Upper lobe of left lung (tissue), 4 donors: Measurements from ENCODE around the gene PHF20.

ENCODE experiments used
- POLR2A ChIP-seq, 4 donors: fragments of 450-650 bp; IDR thresholded peaks; one replicate each; pipeline ENCODE4 v1.5.1; 2016 to 2017; ENCODE audit warnings: antibody characterized with exemption in 4 of 4, mild to moderate bottlenecking in 2 of 4
- POLR2AphosphoS5 ChIP-seq, 2 donors: sonication (generic); formaldehyde crosslinking; IDR thresholded peaks; one replicate each; pipeline ENCODE4 v1.5.1; 2017; ENCODE audit warnings: antibody characterized with exemption in 2 of 2
- TF ChIP-seq, protein P1 (sequence below), 6 experiments: fragments of 450-650 bp in 4 of 6; fragments of 200-600 bp in 2 of 6; sonication (generic) in 2 of 6; IDR thresholded peaks; one replicate each; pipeline ENCODE4 v1.5.1; 2016 to 2019; ENCODE audit warnings: antibody characterized with exemption in 6 of 6

DNA sequence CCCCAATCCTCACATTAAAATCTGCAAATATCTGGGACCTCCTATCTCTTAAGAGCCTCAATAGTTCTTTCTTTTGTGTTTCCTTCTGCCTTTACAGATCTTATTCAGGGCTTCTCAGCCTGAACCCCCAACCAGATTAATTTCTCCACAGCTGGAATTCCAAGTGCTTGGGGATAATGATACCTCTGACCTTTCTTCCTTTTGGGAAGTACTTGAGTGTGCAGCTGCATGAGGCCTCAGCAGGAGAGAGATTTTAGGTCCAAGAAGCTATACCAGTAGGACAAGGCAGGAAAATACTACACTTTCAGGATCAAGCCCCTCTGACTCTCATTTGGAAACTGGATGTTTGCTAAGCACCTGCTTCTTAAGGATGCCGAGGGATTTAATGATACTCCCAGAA lies 2.6 kb downstream of the PHF20 start:
- TF ChIP-seq, protein P1, sequence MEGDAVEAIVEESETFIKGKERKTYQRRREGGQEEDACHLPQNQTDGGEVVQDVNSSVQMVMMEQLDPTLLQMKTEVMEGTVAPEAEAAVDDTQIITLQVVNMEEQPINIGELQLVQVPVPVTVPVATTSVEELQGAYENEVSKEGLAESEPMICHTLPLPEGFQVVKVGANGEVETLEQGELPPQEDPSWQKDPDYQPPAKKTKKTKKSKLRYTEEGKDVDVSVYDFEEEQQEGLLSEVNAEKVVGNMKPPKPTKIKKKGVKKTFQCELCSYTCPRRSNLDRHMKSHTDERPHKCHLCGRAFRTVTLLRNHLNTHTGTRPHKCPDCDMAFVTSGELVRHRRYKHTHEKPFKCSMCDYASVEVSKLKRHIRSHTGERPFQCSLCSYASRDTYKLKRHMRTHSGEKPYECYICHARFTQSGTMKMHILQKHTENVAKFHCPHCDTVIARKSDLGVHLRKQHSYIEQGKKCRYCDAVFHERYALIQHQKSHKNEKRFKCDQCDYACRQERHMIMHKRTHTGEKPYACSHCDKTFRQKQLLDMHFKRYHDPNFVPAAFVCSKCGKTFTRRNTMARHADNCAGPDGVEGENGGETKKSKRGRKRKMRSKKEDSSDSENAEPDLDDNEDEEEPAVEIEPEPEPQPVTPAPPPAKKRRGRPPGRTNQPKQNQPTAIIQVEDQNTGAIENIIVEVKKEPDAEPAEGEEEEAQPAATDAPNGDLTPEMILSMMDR (IDR thresholded peaks at IDR 0.05): no peak
- TF ChIP-seq POLR2A (IDR thresholded peaks at IDR 0.05): no peak
- TF ChIP-seq POLR2AphosphoS5 (IDR thresholded peaks at IDR 0.05): no peak
